ENCODE measurements around the gene HEBP2. TPM values are rescaled to one million over a fixed set of nuclear protein-coding genes. Genes with fewer than 3 reads are reported as not detected.
A peak's percentile ranks its signal among the peaks of the same experiment; 100 is the strongest.
"Not testable (repeated sequence)": the region's sequence is repeated elsewhere in the genome, so short reads cannot be mapped to it uniquely, and the experiment has no call there.

HEBP2 gene, protein sequence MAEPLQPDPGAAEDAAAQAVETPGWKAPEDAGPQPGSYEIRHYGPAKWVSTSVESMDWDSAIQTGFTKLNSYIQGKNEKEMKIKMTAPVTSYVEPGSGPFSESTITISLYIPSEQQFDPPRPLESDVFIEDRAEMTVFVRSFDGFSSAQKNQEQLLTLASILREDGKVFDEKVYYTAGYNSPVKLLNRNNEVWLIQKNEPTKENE
- 64.3 and 73.1 TPM in 2 replicates for total RNA-seq (2022)
- percentile 81 among the genes with signal in this experiment for Bru-seq, nascent RNA
- BruChase-seq, experiment 1, labeled RNA remaining after a 2-hour chase = percentile 82 among the genes with signal in this experiment
- BruChase-seq, experiment 2, labeled RNA remaining after a 6-hour chase = percentile 86 among the genes with signal in this experiment
- long read RNA-seq, full-length matches to known transcripts = 207 of 284 reads
- long read RNA-seq, partial matches to known transcripts = 0 of 284 reads
- long read RNA-seq, other reads (novel, unspliced or antisense) = 77 of 284 reads

DNA sequence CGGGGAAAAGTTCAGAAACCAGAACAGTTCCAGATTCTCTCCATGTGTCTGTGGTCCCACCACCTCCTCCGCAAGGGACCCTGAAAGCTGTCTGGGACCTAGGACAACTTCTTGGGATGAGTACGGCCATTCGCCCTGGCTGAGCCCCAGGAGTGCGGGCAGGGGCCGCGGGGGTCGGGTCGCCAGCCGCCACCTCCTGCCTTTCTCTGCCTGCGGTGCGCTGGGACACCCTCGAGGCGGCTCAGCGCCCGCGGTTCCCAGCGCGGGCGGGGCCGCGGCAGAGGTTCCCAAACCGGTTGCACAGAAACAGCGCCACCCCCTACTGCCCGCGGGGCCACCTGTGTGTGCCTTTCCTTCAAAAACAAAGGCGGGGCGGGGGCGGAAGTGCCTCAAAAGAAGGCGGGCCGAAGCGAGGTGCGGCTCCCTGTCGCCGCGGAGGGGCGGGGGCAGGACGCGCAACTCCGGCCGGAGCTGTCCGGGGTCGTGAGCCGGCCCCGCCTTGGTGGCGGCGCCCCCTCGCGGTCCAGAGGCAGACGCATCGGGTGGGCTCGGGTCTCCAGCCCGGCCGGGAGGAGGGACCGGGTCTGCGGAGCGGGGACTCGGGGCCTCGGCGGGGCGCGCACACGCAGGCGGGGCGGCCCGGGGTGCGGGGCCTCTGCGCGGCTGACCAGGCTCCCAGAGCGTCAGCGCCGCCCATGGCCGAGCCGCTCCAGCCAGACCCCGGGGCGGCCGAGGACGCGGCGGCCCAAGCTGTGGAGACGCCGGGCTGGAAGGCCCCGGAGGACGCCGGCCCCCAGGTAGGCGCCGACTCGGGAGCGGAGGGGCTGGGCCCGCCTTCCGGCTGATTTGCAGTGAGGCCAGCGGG is at the start of gene HEBP2:
HEBP2 (plus strand) TSS at position 423 of the 865 bp plus-strand sequence; CDS start at position 696, 273 bp downstream.
- intact Hi-C loops (cut with micrococcal nuclease; ENCODE audit: unreplicated experiment) = loop anchor here (1.0 to 5.0 kb wide), 5 partner anchors 21 to 397 kb away; partner anchors contain the start of gene ARFGEF3
- BruUV-seq (replicated peaks) = no TSS peak
- peaks cover 32% of the 10 kb centered on the region for H3K36me3 Mint-ChIP-seq (ENCODE audit: insufficient read depth, unreplicated experiment)
- Histone ChIP-seq H3K9me3 (no peaks in the 10 kb centered on the region), H3K27me3 (replicated peaks; ENCODE audit: control insufficient read depth, insufficient read depth, low read length) (no peaks in the 10 kb centered on the region), H3K4me3 (ENCODE audit: low read depth, low read length) (peak within 1 kb of the TSS; percentile 81), H3K4me1 (peaks cover 11% of the 10 kb centered on the region; the same call in 1 of the 2 replicates), H3K36me3 (ENCODE audit: control insufficient read depth, insufficient read depth, low read length) (peaks cover 8% of the 10 kb centered on the region)
- no peaks in the 10 kb centered on the region for H3K27me3 Mint-ChIP-seq (ENCODE audit: insufficient read depth, unreplicated experiment)
- ChIA-PET POLR2A (interaction anchor here (1.1 kb wide), 1 partner anchor 137 kb away, joined by 3 read pairs; no protein-coding TSS in a partner anchor), CTCF (interaction anchor here (0.6 to 2.0 kb wide), 5 partner anchors 10 to 288 kb away, joined by 3 to 11 read pairs (median 5); no protein-coding TSS in a partner anchor)
- peak; percentile 99 for DNase-seq
- no peaks in the 10 kb centered on the region for H3K4me1 Mint-ChIP-seq (ENCODE audit: low read depth, unreplicated experiment)
- peak within 1 kb of the TSS; percentile 81 for H3K27ac Mint-ChIP-seq (ENCODE audit: unreplicated experiment)
- TF ChIP-seq, protein P1, sequence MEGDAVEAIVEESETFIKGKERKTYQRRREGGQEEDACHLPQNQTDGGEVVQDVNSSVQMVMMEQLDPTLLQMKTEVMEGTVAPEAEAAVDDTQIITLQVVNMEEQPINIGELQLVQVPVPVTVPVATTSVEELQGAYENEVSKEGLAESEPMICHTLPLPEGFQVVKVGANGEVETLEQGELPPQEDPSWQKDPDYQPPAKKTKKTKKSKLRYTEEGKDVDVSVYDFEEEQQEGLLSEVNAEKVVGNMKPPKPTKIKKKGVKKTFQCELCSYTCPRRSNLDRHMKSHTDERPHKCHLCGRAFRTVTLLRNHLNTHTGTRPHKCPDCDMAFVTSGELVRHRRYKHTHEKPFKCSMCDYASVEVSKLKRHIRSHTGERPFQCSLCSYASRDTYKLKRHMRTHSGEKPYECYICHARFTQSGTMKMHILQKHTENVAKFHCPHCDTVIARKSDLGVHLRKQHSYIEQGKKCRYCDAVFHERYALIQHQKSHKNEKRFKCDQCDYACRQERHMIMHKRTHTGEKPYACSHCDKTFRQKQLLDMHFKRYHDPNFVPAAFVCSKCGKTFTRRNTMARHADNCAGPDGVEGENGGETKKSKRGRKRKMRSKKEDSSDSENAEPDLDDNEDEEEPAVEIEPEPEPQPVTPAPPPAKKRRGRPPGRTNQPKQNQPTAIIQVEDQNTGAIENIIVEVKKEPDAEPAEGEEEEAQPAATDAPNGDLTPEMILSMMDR (IDR thresholded peaks at IDR 0.05; ENCODE audit: insufficient read depth in 1 of 2, low read depth in 1 of 2, low read length in 1 of 2, severe bottlenecking in 1 of 2, unreplicated experiment in 1 of 2) = peak; percentile 53 to 65
- no peaks in the 10 kb centered on the region for H3K9me3 Mint-ChIP-seq (ENCODE audit: unreplicated experiment)
- peak within 1 kb of the TSS; percentile 81 for H3K4me3 Mint-ChIP-seq (ENCODE audit: unreplicated experiment)

DNA sequence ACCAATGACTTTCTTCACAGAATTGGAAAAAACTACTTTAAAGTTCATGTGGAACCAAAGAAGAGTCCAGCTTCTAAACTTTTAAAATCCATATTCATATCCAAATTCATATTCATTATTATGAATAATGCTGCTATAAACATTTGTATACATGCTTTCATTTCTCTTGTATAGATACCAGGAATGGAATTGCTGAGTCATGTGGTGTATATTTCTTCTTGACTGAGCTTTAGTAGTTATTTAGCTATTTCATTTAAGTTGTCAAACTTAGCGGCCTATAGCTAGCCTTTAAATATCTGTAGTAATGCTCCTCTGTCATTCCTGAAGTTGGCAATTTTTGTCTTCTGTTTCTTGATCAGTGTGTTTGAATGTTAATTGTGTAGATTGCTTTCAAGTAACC is 46.1 kb upstream of the HEBP2 start:
- TF ChIP-seq, protein P1 (IDR thresholded peaks at IDR 0.05; ENCODE audit: insufficient read depth in 1 of 2, low read depth in 1 of 2, low read length in 1 of 2, severe bottlenecking in 1 of 2, unreplicated experiment in 1 of 2) = no peak
- POLR2A ChIA-PET = no interaction called here
- no peaks in the 10 kb centered on the region for H3K9me3 Mint-ChIP-seq (ENCODE audit: unreplicated experiment)
- H3K4me3 Mint-ChIP-seq (ENCODE audit: unreplicated experiment) = no peak overlapping the region
- intact Hi-C loops (cut with micrococcal nuclease; ENCODE audit: unreplicated experiment) = no loop called here
- no peaks in the 10 kb centered on the region for H3K36me3 Mint-ChIP-seq (ENCODE audit: insufficient read depth, unreplicated experiment)
- Histone ChIP-seq H3K9me3 (no peaks in the 10 kb centered on the region), H3K4me3 (ENCODE audit: low read depth, low read length) (no peak overlapping the region), H3K36me3 (ENCODE audit: control insufficient read depth, insufficient read depth, low read length) (no peaks in the 10 kb centered on the region), H3K4me1 (no peaks in the 10 kb centered on the region), H3K27me3 (replicated peaks; ENCODE audit: control insufficient read depth, insufficient read depth, low read length) (no peaks in the 10 kb centered on the region)
- CTCF ChIA-PET = no interaction called here
- no peaks in the 10 kb centered on the region for H3K4me1 Mint-ChIP-seq (ENCODE audit: low read depth, unreplicated experiment)
- BruUV-seq (replicated peaks) = no TSS peak
- no peaks in the 10 kb centered on the region for H3K27me3 Mint-ChIP-seq (ENCODE audit: insufficient read depth, unreplicated experiment)
- H3K27ac Mint-ChIP-seq (ENCODE audit: unreplicated experiment) = no peak overlapping the region
- DNase-seq = no peak

DNA sequence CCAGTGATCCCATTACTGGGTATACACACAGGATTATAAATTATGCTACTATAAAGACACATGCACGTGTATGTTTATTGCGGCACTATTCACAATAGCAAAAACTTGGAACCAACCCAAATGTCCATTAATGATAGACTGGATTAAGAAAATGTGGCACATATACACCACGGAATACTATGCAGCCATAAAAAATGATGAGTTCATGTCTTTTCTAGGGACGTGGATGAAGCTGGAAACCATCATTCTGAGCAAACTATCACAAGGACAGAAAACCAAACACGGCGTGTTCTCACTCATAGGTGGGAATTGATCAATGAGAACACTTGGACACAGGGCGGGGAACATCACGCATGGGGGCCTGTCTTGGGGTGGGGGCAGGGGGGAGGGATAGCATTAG is 35.3 kb upstream of the HEBP2 start:
- intact Hi-C loops (cut with micrococcal nuclease; ENCODE audit: unreplicated experiment); H3K4me3 ChIP-seq (ENCODE audit: low read depth, low read length); POLR2A ChIA-PET; H3K36me3 ChIP-seq (ENCODE audit: control insufficient read depth, insufficient read depth, low read length); H3K27me3 ChIP-seq (replicated peaks; ENCODE audit: control insufficient read depth, insufficient read depth, low read length); H3K36me3 Mint-ChIP-seq (ENCODE audit: insufficient read depth, unreplicated experiment); H3K27ac Mint-ChIP-seq (ENCODE audit: unreplicated experiment); H3K9me3 Mint-ChIP-seq (ENCODE audit: unreplicated experiment); BruUV-seq (replicated peaks); H3K27me3 Mint-ChIP-seq (ENCODE audit: insufficient read depth, unreplicated experiment); H3K9me3 ChIP-seq; H3K4me3 Mint-ChIP-seq (ENCODE audit: unreplicated experiment); CTCF ChIA-PET; DNase-seq: not testable (repeated sequence)
- H3K4me1 Mint-ChIP-seq (ENCODE audit: low read depth, unreplicated experiment) = peaks cover 22% of the 10 kb centered on the region
- H3K4me1 ChIP-seq = peaks cover 21% of the 10 kb centered on the region

All from Caco-2 (cell line).